H1 (cell line): Measurements from ENCODE around the gene ZNF407. TPM values are rescaled to one million over a fixed set of nuclear protein-coding genes. Genes with fewer than 3 reads are reported as not detected.

Experiments
- CTCF ChIA-PET: fragments of 300-600 bp; sonication (Branson Sonifier 250); formaldehyde crosslinking; loops from one replicate; lab custom pipeline; 2021; ENCODE audit not compliant: partially characterized antibody; lab: Charles Lee
- POLR2A ChIA-PET: fragments of 300-600 bp; sonication (Branson Sonifier 250); formaldehyde crosslinking; loops from one replicate; lab custom pipeline; 2021; ENCODE audit warnings: inconsistent platforms; ENCODE audit not compliant: partially characterized antibody; lab: Charles Lee
- DNase-seq, 2 experiments: peaks; one replicate each; pipeline versions ENCODE4 v3.0.0 to v3.0.0-alpha.2; 2010 to 2022; ENCODE audit warnings: low spot score in 2 of 2, low read depth in 1 of 2, mixed read lengths in 1 of 2
- FAIRE-seq: peaks from 2 replicates; lab custom pipeline; 2011; peaks lifted over from hg19 to GRCh38; lab: Jason Lieb, UNC
- H2AFZ ChIP-seq: 2 replicates; pipeline ENCODE4 v1.8.1; 2012; ENCODE audit warnings: low read length, inconsistent platforms
- H2AK5ac ChIP-seq: 2 replicates; pipeline ENCODE4 v1.6.1; 2013; ENCODE audit warnings: low read depth, low read length
- H2BK120ac ChIP-seq: replicated peaks from 2 replicates; pipeline ENCODE3; 2013; ENCODE audit warnings: low read depth, low read length, inconsistent platforms
- H2BK12ac ChIP-seq: 2 replicates; pipeline ENCODE4 v1.6.1; 2013; ENCODE audit warnings: low read depth, low read length
- H2BK15ac ChIP-seq: 2 replicates; pipeline ENCODE4 v1.6.1; 2013; ENCODE audit warnings: low read length
- H2BK20ac ChIP-seq: 2 replicates; pipeline ENCODE4 v1.6.1; 2013; ENCODE audit warnings: low read length
- H2BK5ac ChIP-seq: 2 replicates; pipeline ENCODE4 v1.6.1; 2013; ENCODE audit warnings: low read depth, low read length
- H3K14ac ChIP-seq: 2 replicates; pipeline ENCODE4 v1.6.1; 2013; ENCODE audit warnings: inconsistent platforms; ENCODE audit not compliant: insufficient read length
- H3K18ac ChIP-seq: 2 replicates; pipeline ENCODE4 v1.6.1; 2013; ENCODE audit warnings: low read length; ENCODE audit errors: extremely low read depth
- H3K23ac ChIP-seq: 2 replicates; pipeline ENCODE4 v1.6.1; 2013; ENCODE audit warnings: inconsistent platforms; ENCODE audit not compliant: insufficient read length
- H3K23me2 ChIP-seq: 2 replicates; pipeline ENCODE4 v1.6.1; 2013; ENCODE audit warnings: low read depth, low read length
- H3K27ac ChIP-seq: 2 replicates; pipeline ENCODE4 v1.6.1; 2011; ENCODE audit warnings: low read depth, low read length, inconsistent platforms
- H3K27me3 ChIP-seq, 4 experiments: replicated peaks in 1 of 4; 1 replicate in 1 of 4; 2 replicates in 3 of 4; pipeline versions ENCODE4 v1.6.1 to v1.8.1; 2011 to 2013; ENCODE audit warnings: low read length in 3 of 4, mild to moderate bottlenecking in 3 of 4, inconsistent platforms in 2 of 4, mixed read lengths in 2 of 4, moderate library complexity in 1 of 4; ENCODE audit not compliant: control insufficient read depth in 3 of 4, insufficient read depth in 3 of 4; ENCODE audit errors: extremely low read depth in 1 of 4
- H3K36me3 ChIP-seq, 4 experiments: 2 replicates each; pipeline versions ENCODE4 v1.6.1 to v1.8.1; 2011 to 2013; ENCODE audit warnings: mild to moderate bottlenecking in 4 of 4, low read length in 3 of 4, moderate library complexity in 2 of 4, control low read depth in 1 of 4, inconsistent platforms in 1 of 4; ENCODE audit not compliant: insufficient read depth in 4 of 4, control insufficient read depth in 2 of 4
- H3K4ac ChIP-seq: replicated peaks from 2 replicates; pipeline ENCODE3; 2013; ENCODE audit warnings: low read length, low read depth, mixed read lengths, inconsistent platforms; ENCODE audit not compliant: insufficient read length
- H3K4me1 ChIP-seq, 4 experiments: replicated peaks in 1 of 4; 1 replicate in 1 of 4; 2 replicates in 3 of 4; pipeline versions ENCODE4 v1.6.1 to v1.8.1; 2011 to 2013; ENCODE audit warnings: low read length in 3 of 4, inconsistent platforms in 2 of 4, mixed read lengths in 1 of 4; ENCODE audit not compliant: insufficient read depth in 4 of 4, control insufficient read depth in 3 of 4
- H3K4me2 ChIP-seq, 2 experiments: 2 replicates each; pipeline versions ENCODE4 v1.6.1 to v1.8.1; 2011 to 2013; ENCODE audit warnings: low read depth in 2 of 2, low read length in 2 of 2, control low read depth in 1 of 2, inconsistent platforms in 1 of 2, mild to moderate bottlenecking in 1 of 2; ENCODE audit not compliant: insufficient read depth in 1 of 2
- H3K4me3 ChIP-seq, 4 experiments: fragments of 200-600, 300-600 bp in 1 of 4; sonication (generic), shearing (Covaris generic), sonication (Bioruptor Twin) in 1 of 4; 2 replicates each; pipeline versions ENCODE4 v1.5.1 to v1.8.1; 2011 to 2016; ENCODE audit warnings: low read length in 4 of 4, low read depth in 3 of 4, control low read depth in 2 of 4, inconsistent platforms in 2 of 4, mild to moderate bottlenecking in 2 of 4, mixed read lengths in 1 of 4, moderate library complexity in 1 of 4; ENCODE audit not compliant: insufficient read depth in 2 of 4; ENCODE audit errors: extremely low read depth in 1 of 4
- H3K56ac ChIP-seq: replicated peaks from 2 replicates; pipeline ENCODE3; 2013; ENCODE audit warnings: low read depth, mild to moderate bottlenecking, mixed read lengths, low read length, inconsistent platforms; ENCODE audit not compliant: insufficient read length
- H3K79me1 ChIP-seq: 2 replicates; pipeline ENCODE4 v1.6.1; 2013; ENCODE audit warnings: low read depth, low read length, control low read depth
- H3K79me2 ChIP-seq, 2 experiments: 2 replicates each; pipeline versions ENCODE4 v1.6.1 to v1.8.1; 2012 to 2013; ENCODE audit warnings: low read length in 2 of 2, mild to moderate bottlenecking in 2 of 2, inconsistent platforms in 1 of 2; ENCODE audit not compliant: insufficient read depth in 2 of 2, control insufficient read depth in 1 of 2
- H3K9ac ChIP-seq, 4 experiments: replicated peaks in 1 of 4; 1 replicate in 1 of 4; 2 replicates in 3 of 4; pipeline versions ENCODE4 v1.6.1 to v1.8.1; 2011 to 2013; ENCODE audit warnings: low read depth in 3 of 4, low read length in 3 of 4, control low read depth in 2 of 4, mild to moderate bottlenecking in 2 of 4, moderate library complexity in 2 of 4, inconsistent platforms in 1 of 4; ENCODE audit errors: extremely low read depth in 1 of 4
- H3K9me3 ChIP-seq, 2 experiments: 2 replicates each; pipeline versions ENCODE4 v1.6.1 to v1.8.1; 2012 to 2013; ENCODE audit warnings: mild to moderate bottlenecking in 2 of 2, moderate library complexity in 2 of 2, control low read depth in 1 of 2, inconsistent platforms in 1 of 2, low read depth in 1 of 2, low read length in 1 of 2, mixed read lengths in 1 of 2; ENCODE audit not compliant: insufficient read depth in 2 of 2
- H4K20me1 ChIP-seq, 2 experiments: replicated peaks in 1 of 2; 2 replicates each; pipeline versions ENCODE3 to v1.8.1; 2011 to 2013; ENCODE audit warnings: inconsistent platforms in 2 of 2, low read length in 2 of 2, mild to moderate bottlenecking in 1 of 2; ENCODE audit not compliant: insufficient read depth in 2 of 2, control insufficient read depth in 1 of 2
- H4K5ac ChIP-seq: 2 replicates; pipeline ENCODE4 v1.6.1; 2013; ENCODE audit warnings: low read length, low read depth, mixed read lengths, inconsistent platforms; ENCODE audit not compliant: insufficient read length
- H4K8ac ChIP-seq: 2 replicates; pipeline ENCODE4 v1.8.0; 2013; ENCODE audit warnings: mild to moderate bottlenecking, moderate library complexity, low read length, inconsistent platforms; ENCODE audit not compliant: insufficient read depth; ENCODE audit errors: extremely low read depth
- H4K91ac ChIP-seq: replicated peaks from 2 replicates; pipeline ENCODE3; 2013; ENCODE audit warnings: low read length, mixed read lengths, inconsistent platforms; ENCODE audit not compliant: insufficient read length
- GTF2F1 ChIP-seq: IDR thresholded peaks from 2 replicates; pipeline ENCODE4 v1.6.1; 2012; ENCODE audit warnings: low read depth, low read length, improper control_type of control experiment, borderline replicate concordance
- KDM4A ChIP-seq: IDR thresholded peaks from one replicate; pipeline ENCODE4 v1.7.1; 2012; ENCODE audit warnings: low read depth, mild to moderate bottlenecking, moderate library complexity, low read length, inconsistent platforms; ENCODE audit not compliant: severe bottlenecking
- KDM5A ChIP-seq: fragments of 200-600 bp; IDR thresholded peaks from 2 replicates; pipeline ENCODE4 v1.7.1; 2012; ENCODE audit warnings: mild to moderate bottlenecking, low read length, inconsistent platforms, mixed read lengths
- POU5F1 ChIP-seq: IDR thresholded peaks from 2 replicates; pipeline ENCODE4 v1.6.1; 2011; ENCODE audit warnings: low read depth, mild to moderate bottlenecking, low read length, moderate library complexity
- SIX5 ChIP-seq: IDR thresholded peaks from 2 replicates; pipeline ENCODE4 v1.6.1; 2011; ENCODE audit warnings: mild to moderate bottlenecking, low read depth, low read length
- SUZ12 ChIP-seq: fragments of 200-600 bp; sonication (generic); IDR thresholded peaks from 2 replicates; pipeline ENCODE4 v1.6.1; 2012; ENCODE audit warnings: mild to moderate bottlenecking, inconsistent platforms, low read length, moderate library complexity, mixed read lengths
- WGBS, 2 experiments: shearing (Covaris generic) in 1 of 2; methylation state at CpG; one replicate each; pipeline versions ENCODE4 v1.1.6 to v1.1.7; 2013 to 2015; ENCODE audit warnings: low lambda C conversion rate in 2 of 2, mixed read lengths in 2 of 2, inconsistent platforms in 1 of 2, low coverage in 1 of 2, missing lambda C conversion rate in 1 of 2; ENCODE audit not compliant: insufficient replicate concordance in 2 of 2, insufficient coverage in 1 of 2, insufficient read length in 1 of 2; ENCODE audit errors: extremely low coverage in 1 of 2, missing lambda C conversion rate in 1 of 2; 5-methylcytosine and 5-hydroxymethylcytosine counted together
- polyA plus RNA-seq, 7 experiments: library from polyadenylated mRNA; depleted of rRNA in 3 of 7; stranded (reverse) in 5 of 7; unstranded in 2 of 7; fragments of >200 nt in 5 of 7; fragments of 200-250 nt in 2 of 7; gene quantifications; 1 replicate in 5 of 7; 2 replicates in 1 of 7; 4 replicates in 1 of 7; pipeline versions ENCODE4 v1.2.1 to v1.2.3, GENCODE V29; 2011 to 2013; ENCODE audit warnings: missing spikeins in 2 of 7, mixed read lengths in 2 of 7
- total RNA-seq: library from RNA; stranded (reverse); fragmentation: NEBNext Ultra II Directional; extraction: Animal tissue kit (Norgen Biotek cat#: 25700); gene quantifications from 2 replicates; pipeline ENCODE4 v1.2.1, GENCODE V29; 2021

The ZNF407 gene
- total and polyA plus RNA-seq, 2 of the 8 experiments (the other 6 are each of a cell fraction or from before 2014, with no cell fraction given): 1.5 to 6.8 TPM

DNA sequence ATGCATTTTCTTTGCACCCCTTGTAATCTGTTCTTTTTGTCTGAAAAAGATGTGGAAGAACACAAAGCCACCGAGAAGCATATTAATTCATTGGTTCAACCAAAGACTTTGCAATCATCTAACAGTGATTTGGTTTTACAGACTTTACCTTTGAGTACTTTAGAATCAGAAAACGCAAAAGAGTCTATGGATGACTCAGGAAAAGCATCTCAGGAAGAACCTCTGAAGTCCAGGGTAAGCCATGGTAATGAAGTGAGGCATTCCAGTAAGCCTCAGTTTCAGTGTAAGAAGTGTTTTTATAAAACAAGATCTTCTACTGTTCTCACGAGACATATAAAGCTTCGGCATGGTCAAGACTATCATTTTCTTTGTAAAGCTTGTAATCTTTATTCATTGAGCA, 35.2 kb downstream of the ZNF407 start:
- Histone ChIP-seq H4K8ac (no peak overlapping the region), H3K4me2 (no peak overlapping the region), H3K79me1 (no peaks in the 10 kb centered on the region), H3K9ac (no peak overlapping the region), H3K36me3 (no peaks in the 10 kb centered on the region), H3K14ac (no peak overlapping the region), H3K4ac (no peak overlapping the region), H2BK5ac (no peak overlapping the region), H2BK120ac (no peak overlapping the region), H3K4me1 (no peaks in the 10 kb centered on the region), H3K79me2 (peaks cover 0 to 2% of the 10 kb centered on the region in 2 experiments; a peak in 1 of 4 replicates), H3K9me3 (no peaks in the 10 kb centered on the region), H3K23ac (no peak overlapping the region), H2AFZ (no peak overlapping the region), H3K27me3 (no peaks in the 10 kb centered on the region), H2AK5ac (no peak overlapping the region), H3K27ac (no peak overlapping the region), H3K18ac (no peak overlapping the region), H2BK12ac (no peak overlapping the region), H4K5ac (no peak overlapping the region), H2BK20ac (no peak overlapping the region), H3K4me3 (no peak overlapping the region), H4K91ac (no peak overlapping the region), H3K56ac (no peak overlapping the region), H2BK15ac (no peak overlapping the region), H4K20me1 (no peaks in the 10 kb centered on the region), H3K23me2 (no peaks in the 10 kb centered on the region)
- 93% methylated on average over 4 of the region's 4 CpGs; no CpG with 5 or more reads in 1 of the 2 experiments for WGBS, 2 experiments
- no peak for TF ChIP-seq KDM5A
- TF ChIP-seq POU5F1: no peak
- no peak for TF ChIP-seq KDM4A
- TF ChIP-seq GTF2F1: no peak
- TF ChIP-seq SUZ12: no peak
- TF ChIP-seq SIX5: no peak
- no peak for FAIRE-seq
- CTCF ChIA-PET: interaction anchor here (1.3 to 1.4 kb wide), 2 partner anchors 10 to 34 kb away, joined by 3 read pairs; no protein-coding TSS in a partner anchor
- DNase-seq: no peak
- POLR2A ChIA-PET: no interaction called here
